ENCODE measurements around the gene ADAMTS12. TPM values are rescaled to one million over a fixed set of nuclear protein-coding genes. Genes with fewer than 3 reads are reported as not detected.
A peak's percentile ranks its signal among the peaks of the same experiment; 100 is the strongest.

The ADAMTS12 gene
- polyA plus RNA-seq, 5 donors, result 36.3 to 57.8 (median 55.2) TPM

GRCh38 chr5:33713136-33713765 lies 178.5 kb downstream of the ADAMTS12 start:
- DNase-seq, result peak; percentile 72 to 74

- no peak for DNase-seq
Measured at GRCh38 chr5:33712664-33713063, 179.1 kb downstream of the ADAMTS12 start.

- no peak for DNase-seq
Measured at GRCh38 chr5:33711094-33711679, 180.6 kb downstream of the ADAMTS12 start.

- DNase-seq, result no peak
Measured at GRCh38 chr5:33702867-33703266, 188.9 kb downstream of the ADAMTS12 start.

- no peak for DNase-seq
Measured at GRCh38 chr5:33701951-33702350, 189.8 kb downstream of the ADAMTS12 start.

- DNase-seq, result no peak
Measured at GRCh38 chr5:33701251-33701650, 190.5 kb downstream of the ADAMTS12 start.

- DNase-seq, result peak; percentile 77 to 78
Measured at GRCh38 chr5:33696411-33696810, 195.4 kb downstream of the ADAMTS12 start.

GRCh38 chr5:33692980-33693379 lies 198.8 kb downstream of the ADAMTS12 start:
- no peak for DNase-seq

GRCh38 chr5:33691856-33692255 lies 199.9 kb downstream of the ADAMTS12 start:
- DNase-seq, result no peak

- DNase-seq, result no peak
Measured at GRCh38 chr5:33690374-33691135, 201.2 kb downstream of the ADAMTS12 start.

- DNase-seq, result no peak
Measured at GRCh38 chr5:33688526-33688925, 203.3 kb downstream of the ADAMTS12 start.

- DNase-seq, result no peak
Measured at GRCh38 chr5:33688066-33688465, 203.7 kb downstream of the ADAMTS12 start.

GRCh38 chr5:33685873-33686755 lies 205.7 kb downstream of the ADAMTS12 start:
- no peak for DNase-seq

- DNase-seq, result no peak
Measured at GRCh38 chr5:33684496-33685159, 207.2 kb downstream of the ADAMTS12 start.

GRCh38 chr5:33679791-33680190 lies 212.0 kb downstream of the ADAMTS12 start:
- no peak for DNase-seq

GRCh38 chr5:33675958-33676464 lies 215.8 kb downstream of the ADAMTS12 start:
- no peak for DNase-seq

- no peak for DNase-seq
Measured at GRCh38 chr5:33671700-33672291, 220.0 kb downstream of the ADAMTS12 start.

- DNase-seq, result no peak
Measured at GRCh38 chr5:33662722-33663427, 228.9 kb downstream of the ADAMTS12 start.

GRCh38 chr5:33659526-33660169 lies 232.1 kb downstream of the ADAMTS12 start:
- no peak for DNase-seq
